ENCODE measurements around the gene DTWD2.

- TF ChIP-seq CTCF (IDR thresholded peaks at IDR 0.05) (no peak), POLR2A (IDR thresholded peaks at IDR 0.05) (no peak)
Measured at GRCh38 chr5:118796081-118796480, 192.3 kb downstream of the DTWD2 start.

Measured in adrenal gland (tissue), 5 donors.